HFF-Myc (cell line): ENCODE measurements around the gene EHD4.

Experiments used
- DNase-seq: peaks from one replicate; pipeline ENCODE4 v3.0.0-alpha.2; 2011; ENCODE audit warnings: low read depth; ENCODE audit errors: extremely low read depth
- H3K4me3 ChIP-seq: replicated peaks from 2 replicates; pipeline ENCODE4 v1.5.1; 2011; ENCODE audit warnings: low read depth, mild to moderate bottlenecking, control low read depth, low read length
- TF ChIP-seq, protein P1 (sequence below): IDR thresholded peaks from 2 replicates; pipeline ENCODE4 v1.5.1; 2012; ENCODE audit warnings: mild to moderate bottlenecking, low read depth, low read length, control low read depth; ENCODE audit errors: missing control alignments

EHD4 gene

DNA sequence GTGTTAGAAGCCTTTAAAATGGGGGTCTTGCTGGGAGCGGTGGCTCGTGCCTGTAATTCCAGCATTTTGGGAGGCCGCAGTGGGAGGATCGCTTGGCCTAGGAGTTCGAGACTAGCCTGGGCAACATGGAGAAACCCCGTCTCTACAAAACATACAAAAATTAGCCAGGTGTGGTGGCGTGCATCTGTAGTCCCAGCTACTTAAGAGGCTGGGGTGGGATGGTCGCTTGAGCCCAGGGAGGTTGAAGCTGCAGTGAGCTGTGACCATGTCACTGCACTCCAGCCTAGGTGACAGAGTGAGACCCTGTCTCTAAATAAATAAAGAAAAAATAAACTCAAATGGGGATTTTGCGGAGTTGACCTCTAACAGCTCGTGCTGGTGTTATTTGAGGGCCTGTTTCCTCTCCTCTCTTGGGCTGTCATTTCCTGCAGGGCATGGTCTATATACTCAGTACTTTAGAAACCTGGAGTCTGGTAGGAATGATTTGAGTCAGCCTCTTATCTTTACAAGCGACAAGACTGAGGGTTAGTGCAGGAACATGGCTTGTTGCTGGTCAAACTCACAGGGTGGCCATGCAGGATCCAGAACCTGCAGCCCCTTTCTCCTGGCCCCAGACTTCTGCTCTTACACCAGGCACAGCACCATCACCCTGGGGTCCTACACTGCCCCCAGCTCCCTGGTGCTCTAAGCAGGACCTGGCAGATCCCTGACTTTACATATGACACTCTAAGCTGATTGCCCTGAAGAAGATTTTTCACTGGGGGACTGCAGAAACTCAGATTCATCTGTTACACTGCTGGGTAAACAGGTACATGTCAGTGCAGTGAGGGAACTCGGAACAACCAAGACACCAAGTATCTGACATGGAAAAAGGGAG is 15.1 kb downstream of the EHD4 start:
- TF ChIP-seq, protein P1, sequence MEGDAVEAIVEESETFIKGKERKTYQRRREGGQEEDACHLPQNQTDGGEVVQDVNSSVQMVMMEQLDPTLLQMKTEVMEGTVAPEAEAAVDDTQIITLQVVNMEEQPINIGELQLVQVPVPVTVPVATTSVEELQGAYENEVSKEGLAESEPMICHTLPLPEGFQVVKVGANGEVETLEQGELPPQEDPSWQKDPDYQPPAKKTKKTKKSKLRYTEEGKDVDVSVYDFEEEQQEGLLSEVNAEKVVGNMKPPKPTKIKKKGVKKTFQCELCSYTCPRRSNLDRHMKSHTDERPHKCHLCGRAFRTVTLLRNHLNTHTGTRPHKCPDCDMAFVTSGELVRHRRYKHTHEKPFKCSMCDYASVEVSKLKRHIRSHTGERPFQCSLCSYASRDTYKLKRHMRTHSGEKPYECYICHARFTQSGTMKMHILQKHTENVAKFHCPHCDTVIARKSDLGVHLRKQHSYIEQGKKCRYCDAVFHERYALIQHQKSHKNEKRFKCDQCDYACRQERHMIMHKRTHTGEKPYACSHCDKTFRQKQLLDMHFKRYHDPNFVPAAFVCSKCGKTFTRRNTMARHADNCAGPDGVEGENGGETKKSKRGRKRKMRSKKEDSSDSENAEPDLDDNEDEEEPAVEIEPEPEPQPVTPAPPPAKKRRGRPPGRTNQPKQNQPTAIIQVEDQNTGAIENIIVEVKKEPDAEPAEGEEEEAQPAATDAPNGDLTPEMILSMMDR: no peak
- DNase-seq: no peak
- no peak overlapping the region for H3K4me3 ChIP-seq

DNA sequence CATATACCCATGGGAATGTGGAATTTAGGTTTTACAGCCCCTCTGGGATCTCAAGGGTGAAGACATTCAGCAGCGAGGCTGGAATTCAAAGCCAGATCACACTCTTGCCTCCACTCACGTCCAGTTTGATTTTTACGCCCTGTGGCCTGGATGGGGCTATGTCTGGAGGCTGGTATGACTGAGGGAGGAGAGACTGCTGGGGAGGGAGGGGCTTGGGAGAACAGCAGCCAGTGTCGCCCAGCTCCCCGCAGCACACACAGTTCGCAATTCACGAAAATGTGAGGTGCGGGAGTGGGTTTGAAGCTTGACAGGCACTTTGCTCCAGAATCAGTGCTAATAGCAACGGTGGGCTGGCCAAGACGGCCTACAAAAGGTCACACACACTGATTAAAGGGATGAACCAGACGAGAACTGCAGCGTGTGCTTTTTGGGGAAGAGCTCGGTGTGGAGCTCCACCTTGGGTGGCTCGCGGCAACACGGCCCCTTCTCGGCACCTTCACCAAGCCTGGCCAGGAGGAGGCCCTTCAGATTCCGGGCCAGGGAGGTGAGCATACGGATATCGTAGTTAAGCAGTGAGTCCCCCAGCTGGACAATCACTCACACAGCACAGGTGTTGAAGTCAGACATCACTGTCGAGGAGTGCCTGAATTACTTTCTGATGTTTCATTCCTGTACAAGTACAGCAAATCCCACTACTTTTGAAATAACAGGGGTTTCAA is 16.4 kb downstream of the EHD4 start:
- H3K4me3 ChIP-seq: no peak overlapping the region
- TF ChIP-seq, protein P1: no peak
- DNase-seq: no peak

DNA sequence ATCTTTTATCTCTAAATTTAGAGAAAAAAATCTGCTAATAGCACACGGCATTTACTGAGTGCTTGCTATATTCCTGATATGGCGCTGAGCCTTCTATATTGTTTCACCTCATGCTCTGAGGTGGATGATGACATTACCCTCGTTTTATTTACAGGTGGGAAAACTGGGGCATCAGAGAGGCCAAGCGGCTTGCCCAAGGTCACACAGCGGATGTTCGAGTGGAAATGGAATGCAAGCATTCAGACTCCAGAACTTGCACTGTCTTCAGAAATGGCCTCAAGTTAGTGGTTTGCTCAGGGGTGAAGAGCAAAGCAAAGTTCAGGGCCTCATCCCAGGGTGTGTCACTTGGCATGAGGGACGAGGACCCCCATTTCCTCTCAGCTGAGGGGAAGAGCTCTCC is 17.3 kb downstream of the EHD4 start:
- no peak for DNase-seq
- TF ChIP-seq, protein P1: no peak
- H3K4me3 ChIP-seq: no peak overlapping the region

DNA sequence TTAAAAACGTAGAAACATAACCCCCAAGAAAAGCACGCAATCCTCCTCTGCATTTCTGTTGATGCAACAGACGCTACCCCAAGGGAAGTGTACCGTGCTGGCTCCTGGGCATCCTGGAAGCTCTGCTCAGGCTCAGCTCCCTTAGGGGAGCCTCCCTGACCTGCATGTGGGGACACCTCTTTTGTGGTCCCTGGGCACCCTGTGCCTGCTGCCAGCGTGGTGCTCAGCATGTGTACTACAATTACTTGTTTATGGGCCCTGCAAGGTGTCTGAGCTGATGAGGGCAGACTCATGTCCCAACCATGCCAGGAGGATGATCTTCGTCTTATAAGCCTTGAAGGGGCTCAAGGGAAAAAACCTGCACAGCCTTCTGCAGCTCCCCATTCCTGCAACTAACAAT is 18.3 kb downstream of the EHD4 start:
- H3K4me3 ChIP-seq: no peak overlapping the region
- DNase-seq: no peak
- TF ChIP-seq, protein P1: no peak

DNA sequence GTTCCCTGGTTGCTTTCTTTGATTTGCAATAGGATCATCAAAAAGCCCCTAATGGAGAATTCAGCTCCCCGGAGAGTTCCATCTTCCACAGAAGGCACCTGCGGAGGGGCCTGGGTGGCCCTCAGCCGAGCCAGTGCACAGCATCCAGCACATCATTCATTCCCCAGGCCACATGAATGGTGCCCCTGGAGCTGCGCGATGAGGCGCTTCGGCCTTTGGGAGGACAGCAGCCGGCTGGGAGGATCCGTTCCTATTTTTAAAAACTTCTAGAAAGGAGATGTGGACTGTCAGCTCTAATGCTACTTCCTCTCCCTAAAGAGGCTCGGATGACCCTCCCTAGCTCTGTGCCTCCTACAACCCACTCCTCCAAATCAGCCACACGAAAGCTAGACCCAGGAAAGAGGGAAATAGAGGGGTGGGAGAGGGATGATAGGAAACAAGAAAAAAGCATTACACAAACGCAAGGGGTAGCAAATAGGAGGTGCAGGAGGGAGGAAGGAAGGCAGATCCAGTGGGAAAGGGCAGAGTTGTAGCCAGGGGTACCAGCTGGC is 20.3 kb downstream of the EHD4 start:
- H3K4me3 ChIP-seq: no peak overlapping the region
- TF ChIP-seq, protein P1: no peak
- DNase-seq: no peak

DNA sequence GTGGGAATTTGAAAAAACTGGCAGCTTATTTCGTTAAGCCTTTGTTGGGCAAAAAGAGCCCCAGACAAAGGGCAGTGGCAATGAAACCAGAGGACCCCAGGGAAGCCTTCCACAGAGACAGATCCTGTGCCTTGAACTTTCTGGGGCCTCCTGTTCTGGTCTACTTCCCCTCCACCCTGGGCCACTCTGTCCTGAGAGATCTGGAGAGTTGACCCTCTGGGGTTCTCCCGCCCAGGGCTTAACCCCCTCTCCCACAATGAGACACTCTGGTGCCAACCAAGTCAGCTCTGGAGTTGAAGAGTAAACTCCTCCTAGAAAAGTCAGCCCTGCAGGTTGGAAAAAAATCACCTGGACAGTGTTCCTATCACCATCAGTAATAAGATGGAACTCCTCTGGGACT is 20.8 kb downstream of the EHD4 start:
- TF ChIP-seq, protein P1: no peak
- DNase-seq: no peak
- no peak overlapping the region for H3K4me3 ChIP-seq
